Measurements from ENCODE around the gene DPP4. TPM values are rescaled to one million over a fixed set of nuclear protein-coding genes. Genes with fewer than 3 reads are reported as not detected.

The DPP4 gene
- total and polyA plus RNA-seq, 2 experiments from 2014 or later: 1.5 to 2.8 TPM

GRCh38 chr2:161995553-161996016 is 78.4 kb downstream of the DPP4 start (continued):
- TF ChIP-seq CTCF (conservative IDR thresholded peaks at IDR 0.05; ENCODE audit: low read depth in 2 of 2) (no peak), ZNF331 (CRISPR knock-in tag; IDR thresholded peaks at IDR 0.05; ENCODE audit: low read depth) (no peak), STAT1 (IDR thresholded peaks at IDR 0.05; ENCODE audit: unreplicated experiment) (no peak), JUNB (IDR thresholded peaks at IDR 0.05; ENCODE audit: unreplicated experiment) (no peak), EZH2phosphoT487 (IDR thresholded peaks at IDR 0.05; ENCODE audit: unreplicated experiment) (no peak), NANOG (IDR thresholded peaks at IDR 0.05; ENCODE audit: borderline replicate concordance) (no peak), ZNF114 (CRISPR knock-in tag; IDR thresholded peaks at IDR 0.05) (no peak)

GRCh38 chr2:161994761-161995520 is 79.1 kb downstream of the DPP4 start:
- no peaks in the 10 kb centered on the region for H4K20me1 ChIP-seq (replicated peaks; ENCODE audit: insufficient read depth)
- H3F3A ChIP-seq (replicated peaks; ENCODE audit: low read depth): no peaks in the 10 kb centered on the region
- Mint-ChIP-seq H3K27ac (no peak overlapping the region), H3K4me3 (no peak overlapping the region), H3K4me1 (peaks cover 24% of the 10 kb centered on the region), H3K9me3 (no peaks in the 10 kb centered on the region), H3K27me3 (ENCODE audit: insufficient read depth, low read depth, poor library complexity) (no peaks in the 10 kb centered on the region), H3K36me3 (ENCODE audit: low read depth) (no peaks in the 10 kb centered on the region)
- no peaks in the 10 kb centered on the region for H3K27me3 ChIP-seq (ENCODE audit: insufficient read depth)
- no peak for ATAC-seq
- no peak overlapping the region for H2AFZ ChIP-seq
- no peak overlapping the region for H3K27ac ChIP-seq (ENCODE audit: low read depth)
- H3K79me2 ChIP-seq (replicated peaks; ENCODE audit: insufficient read depth): no peaks in the 10 kb centered on the region
- no peaks in the 10 kb centered on the region for H3K9me2 ChIP-seq (ENCODE audit: insufficient read depth)
- DNase-seq (ENCODE audit: low spot score): no peak
- H3K4me1 ChIP-seq (ENCODE audit: insufficient read depth): peaks cover 21% of the 10 kb centered on the region
- TF ChIP-seq ZNF462 (CRISPR knock-in tag; IDR thresholded peaks at IDR 0.05) (no peak), POLR2AphosphoS5 (IDR thresholded peaks at IDR 0.05; ENCODE audit: low read depth) (no peak), STAT1 (IDR thresholded peaks at IDR 0.05; ENCODE audit: unreplicated experiment) (no peak), ZNF114 (CRISPR knock-in tag; IDR thresholded peaks at IDR 0.05) (no peak), NANOG (IDR thresholded peaks at IDR 0.05; ENCODE audit: borderline replicate concordance) (no peak), ZNF331 (CRISPR knock-in tag; IDR thresholded peaks at IDR 0.05; ENCODE audit: low read depth) (no peak), REST (IDR thresholded peaks at IDR 0.05; ENCODE audit: unreplicated experiment) (no peak), EZH2phosphoT487 (IDR thresholded peaks at IDR 0.05; ENCODE audit: unreplicated experiment) (no peak), CREB1 (CRISPR knock-in tag; IDR thresholded peaks at IDR 0.05; ENCODE audit: low read depth) (no peak), JUNB (IDR thresholded peaks at IDR 0.05; ENCODE audit: unreplicated experiment) (no peak)
- no peak overlapping the region for H3K4me2 ChIP-seq
- no peaks in the 10 kb centered on the region for H3K36me3 ChIP-seq (ENCODE audit: insufficient read depth)
- H3K4me3 ChIP-seq: no peak overlapping the region

Data from GM23338 (cell line).